DOHH2 (cell line): ENCODE data around the gene LRRC63.

Experiments
- H3F3A ChIP-seq: fragments of 200-600 bp; sonication (generic), shearing (Covaris generic); 2 replicates; pipeline ENCODE4 v1.6.0; 2016; ENCODE audit warnings: antibody characterized with exemption, mild to moderate bottlenecking; ENCODE audit not compliant: control insufficient read depth, insufficient read depth
- H3K27ac ChIP-seq: fragments of 200-600 bp; sonication (generic); 2 replicates; pipeline ENCODE4 v1.5.1; 2014; ENCODE audit warnings: low read depth, mild to moderate bottlenecking, low read length, moderate library complexity
- H3K27me3 ChIP-seq: fragments of 200-600 bp; sonication (generic); 2 replicates; pipeline ENCODE4 v1.6.1; 2014; ENCODE audit warnings: mild to moderate bottlenecking, low read length, mixed read lengths; ENCODE audit not compliant: control insufficient read depth
- H3K36me3 ChIP-seq: fragments of 200-600 bp; sonication (generic); 2 replicates; pipeline ENCODE4 v1.6.1; 2014; ENCODE audit warnings: mild to moderate bottlenecking, low read length, moderate library complexity, mixed read lengths; ENCODE audit not compliant: control insufficient read depth
- H3K4me1 ChIP-seq: fragments of 200-600 bp; sonication (generic); 2 replicates; pipeline ENCODE4 v1.6.1; 2014; ENCODE audit warnings: mild to moderate bottlenecking, low read length, mixed read lengths; ENCODE audit not compliant: control insufficient read depth
- H3K4me2 ChIP-seq: fragments of 200-600 bp; sonication (generic); 2 replicates; pipeline ENCODE4 v1.6.0; 2014; ENCODE audit warnings: mild to moderate bottlenecking, low read length, moderate library complexity
- H3K4me3 ChIP-seq: fragments of 200-600 bp; sonication (generic); 2 replicates; pipeline ENCODE4 v1.5.1; 2014; ENCODE audit warnings: mild to moderate bottlenecking, low read length, mixed read lengths
- H3K79me2 ChIP-seq: fragments of 200-600 bp; sonication (generic); 2 replicates; pipeline ENCODE4 v1.6.1; 2014; ENCODE audit warnings: mild to moderate bottlenecking, low read length, mixed read lengths; ENCODE audit not compliant: control insufficient read depth
- H3K9me2 ChIP-seq: fragments of 200-600 bp; sonication (generic); replicated peaks from 2 replicates; pipeline ENCODE4 v1.6.1; 2014; ENCODE audit warnings: mild to moderate bottlenecking, low read length, mixed read lengths; ENCODE audit not compliant: control insufficient read depth
- H3K9me3 ChIP-seq: fragments of 200-600 bp; sonication (generic); 2 replicates; pipeline ENCODE4 v1.6.1; 2014; ENCODE audit warnings: antibody characterized with exemption, low read length, mixed read lengths; ENCODE audit not compliant: control insufficient read depth, insufficient read depth
- H4K20me1 ChIP-seq: fragments of 200-600 bp; sonication (generic); 2 replicates; pipeline ENCODE4 v1.6.0; 2014; ENCODE audit warnings: low read depth, mild to moderate bottlenecking, antibody characterized with exemption, low read length, moderate library complexity; ENCODE audit not compliant: control insufficient read depth, insufficient read depth
- CTCF ChIP-seq: fragments of 200-600 bp; sonication (generic); IDR thresholded peaks from one replicate; pipeline ENCODE4 v1.5.1; 2014; ENCODE audit warnings: antibody characterized with exemption, mild to moderate bottlenecking, low read depth, low read length; ENCODE audit not compliant: poor library complexity, severe bottlenecking
- EZH2phosphoT487 ChIP-seq: fragments of 200-600 bp; sonication (generic); IDR thresholded peaks from 2 replicates; pipeline ENCODE4 v1.6.1; 2017; ENCODE audit warnings: borderline replicate concordance, mild to moderate bottlenecking, antibody characterized with exemption, low read length, moderate library complexity, mixed read lengths

Gene LRRC63

GRCh38 chr13:46267166-46267565 lies 55.4 kb downstream of the LRRC63 start:
- Histone ChIP-seq H3K36me3 (no peaks in the 10 kb centered on the region), H4K20me1 (no peaks in the 10 kb centered on the region), H3K4me2 (no peak overlapping the region), H3K79me2 (no peaks in the 10 kb centered on the region), H3K27me3 (peaks cover 15% of the 10 kb centered on the region), H3K4me3 (no peak overlapping the region), H3K9me2 (peaks cover 2% of the 10 kb centered on the region; the same call in 1 of the 2 replicates), H3K9me3 (no peaks in the 10 kb centered on the region), H3F3A (no peaks in the 10 kb centered on the region), H3K4me1 (no peaks in the 10 kb centered on the region), H3K27ac (no peak overlapping the region)
- TF ChIP-seq EZH2phosphoT487 (no peak), CTCF (no peak)

- no peak for TF ChIP-seq EZH2phosphoT487
- no peak for TF ChIP-seq CTCF
- Histone ChIP-seq H3K9me2 (peaks cover 2% of the 10 kb centered on the region; the same call in 1 of the 2 replicates), H3K4me3 (no peak overlapping the region), H3K79me2 (no peaks in the 10 kb centered on the region), H3K4me1 (no peaks in the 10 kb centered on the region), H3K27me3 (peaks cover 21% of the 10 kb centered on the region), H3K9me3 (no peaks in the 10 kb centered on the region), H3K4me2 (no peak overlapping the region), H4K20me1 (no peaks in the 10 kb centered on the region), H3K36me3 (no peaks in the 10 kb centered on the region), H3K27ac (no peak overlapping the region), H3F3A (no peaks in the 10 kb centered on the region)
These were observed 58.7 kb downstream of the LRRC63 start for GRCh38 chr13:46270416-46270815.

- no peaks in the 10 kb centered on the region for H3F3A ChIP-seq
- H3K27me3 ChIP-seq: peaks cover 21% of the 10 kb centered on the region
- H3K4me1 ChIP-seq: no peaks in the 10 kb centered on the region
- no peaks in the 10 kb centered on the region for H3K79me2 ChIP-seq
- no peaks in the 10 kb centered on the region for H3K36me3 ChIP-seq
- H3K9me3 ChIP-seq: no peaks in the 10 kb centered on the region
- TF ChIP-seq CTCF (no peak), EZH2phosphoT487 (no peak)
- H3K4me2 ChIP-seq: no peak overlapping the region
- no peak overlapping the region for H3K27ac ChIP-seq
- no peaks in the 10 kb centered on the region for H3K9me2 ChIP-seq
- H4K20me1 ChIP-seq: no peaks in the 10 kb centered on the region
- no peak overlapping the region for H3K4me3 ChIP-seq
These were observed 62.5 kb downstream of the LRRC63 start for GRCh38 chr13:46274094-46274698.
